ENCODE results near the gene SUCO.

GRCh38 chr1:172602706-172603105 lies 69.8 kb downstream of the SUCO start:
- TF ChIP-seq MAX (IDR thresholded peaks at IDR 0.05; ENCODE audit: insufficient read depth, insufficient read length) (no peak), POLR2A (IDR thresholded peaks at IDR 0.05; ENCODE audit: low read depth, low read length) (no peak), CTCF (IDR thresholded peaks at IDR 0.05; ENCODE audit: extremely low read depth in 1 of 2, insufficient read depth in 1 of 2, low read depth in 1 of 2, low read length in 2 of 2) (no peak), EZH2 (IDR thresholded peaks at IDR 0.05; ENCODE audit: borderline replicate concordance, low read depth, low read length, severe bottlenecking) (no peak)
